Breast epithelium (tissue), 3 donors: ENCODE data around the gene CTF1.

Source experiments
- POLR2A ChIP-seq: fragments of 450-650 bp; IDR thresholded peaks from one replicate; pipeline ENCODE4 v1.6.1; 2016; ENCODE audit warnings: antibody characterized with exemption, mild to moderate bottlenecking, moderate library complexity
- POLR2AphosphoS5 ChIP-seq, 3 donors: sonication (generic); formaldehyde crosslinking; IDR thresholded peaks; one replicate each; pipeline ENCODE4 v1.6.1; 2017; ENCODE audit warnings: antibody characterized with exemption in 3 of 3
- TF ChIP-seq, protein P1 (sequence below), 3 donors: fragments of 450-650 bp; IDR thresholded peaks; one replicate each; pipeline ENCODE4 v1.5.1; 2016 to 2017; ENCODE audit warnings: antibody characterized with exemption in 3 of 3, mild to moderate bottlenecking in 3 of 3, moderate library complexity in 3 of 3

- no peak for TF ChIP-seq POLR2A
- TF ChIP-seq, protein P1, sequence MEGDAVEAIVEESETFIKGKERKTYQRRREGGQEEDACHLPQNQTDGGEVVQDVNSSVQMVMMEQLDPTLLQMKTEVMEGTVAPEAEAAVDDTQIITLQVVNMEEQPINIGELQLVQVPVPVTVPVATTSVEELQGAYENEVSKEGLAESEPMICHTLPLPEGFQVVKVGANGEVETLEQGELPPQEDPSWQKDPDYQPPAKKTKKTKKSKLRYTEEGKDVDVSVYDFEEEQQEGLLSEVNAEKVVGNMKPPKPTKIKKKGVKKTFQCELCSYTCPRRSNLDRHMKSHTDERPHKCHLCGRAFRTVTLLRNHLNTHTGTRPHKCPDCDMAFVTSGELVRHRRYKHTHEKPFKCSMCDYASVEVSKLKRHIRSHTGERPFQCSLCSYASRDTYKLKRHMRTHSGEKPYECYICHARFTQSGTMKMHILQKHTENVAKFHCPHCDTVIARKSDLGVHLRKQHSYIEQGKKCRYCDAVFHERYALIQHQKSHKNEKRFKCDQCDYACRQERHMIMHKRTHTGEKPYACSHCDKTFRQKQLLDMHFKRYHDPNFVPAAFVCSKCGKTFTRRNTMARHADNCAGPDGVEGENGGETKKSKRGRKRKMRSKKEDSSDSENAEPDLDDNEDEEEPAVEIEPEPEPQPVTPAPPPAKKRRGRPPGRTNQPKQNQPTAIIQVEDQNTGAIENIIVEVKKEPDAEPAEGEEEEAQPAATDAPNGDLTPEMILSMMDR (IDR thresholded peaks at IDR 0.05): no peak
- TF ChIP-seq POLR2AphosphoS5 (IDR thresholded peaks at IDR 0.05): no peak
These were observed 10.7 kb downstream of the CTF1 start for GRCh38 chr16:30907064-30907463.
